ENCODE data around the gene PTGDS. TPM values are rescaled to one million over a fixed set of nuclear protein-coding genes. Genes with fewer than 3 reads are reported as not detected.

The PTGDS gene
- total and polyA plus RNA-seq, 9 of the 15 experiments (the other 6 are each of a cell fraction or from before 2014, with no cell fraction given), result 0.46 to 7.1 (median 2.0) TPM

DNA sequence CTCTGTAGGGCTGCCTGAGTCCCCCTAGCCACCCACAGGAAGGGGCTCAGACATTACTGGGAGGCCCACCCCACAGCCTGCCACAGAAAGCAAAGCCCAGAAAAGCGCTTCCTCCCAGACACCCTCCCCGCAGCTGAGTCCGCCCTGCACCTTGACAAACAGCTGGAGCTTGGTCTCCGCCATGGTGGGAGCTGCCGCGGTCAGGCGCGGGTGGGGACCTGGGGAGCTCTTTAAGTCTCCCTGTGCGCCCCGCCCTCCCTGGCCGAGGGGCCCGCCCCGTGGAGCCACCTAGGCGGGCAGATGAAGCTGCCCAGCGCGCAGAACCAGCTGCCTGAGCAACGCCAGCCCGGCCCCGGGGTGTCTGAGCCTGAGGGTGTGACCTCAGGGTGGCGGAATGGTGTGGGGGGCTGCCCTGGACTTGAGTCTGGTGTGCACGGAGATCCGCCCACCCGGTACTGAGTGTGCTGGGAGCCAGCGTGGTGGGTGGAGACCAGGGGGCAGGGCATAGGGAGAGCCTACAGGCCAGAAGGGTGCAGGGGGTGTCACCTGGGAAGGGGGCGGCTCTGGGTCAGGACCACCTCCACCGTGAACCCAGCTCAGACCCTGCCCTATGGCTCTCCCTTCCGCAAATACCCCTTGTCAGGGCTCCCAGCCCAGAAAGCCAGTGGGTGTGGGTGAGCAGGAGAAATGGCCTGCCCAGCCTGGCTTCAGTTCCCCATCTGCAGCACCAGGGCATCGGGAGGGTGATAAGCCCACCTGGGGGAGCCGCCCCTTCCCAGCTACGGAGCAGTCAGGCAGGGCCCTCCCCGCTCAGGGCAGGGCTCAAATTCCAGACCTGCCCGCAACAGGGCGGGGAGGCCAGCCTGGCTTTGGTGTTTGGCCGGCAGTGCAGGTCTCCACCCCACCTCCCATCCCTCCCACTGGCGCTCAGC, 19.3 kb downstream of the PTGDS start, which contains the start of gene CLIC3 (continued):
- TF ChIP-seq PHB (CRISPR knock-in tag; IDR thresholded peaks at IDR 0.05) (0 out of 2 replicates have a peak, but pooled peaks have one; percentile 20), BMI1 (IDR thresholded peaks at IDR 0.05; ENCODE audit: low read length) (no peak), RBM39 (optimal IDR thresholded peaks at IDR 0.05; ENCODE audit: low read depth, low read length) (no peak), LEF1 (IDR thresholded peaks at IDR 0.05) (no peak), CXXC5 (CRISPR knock-in tag; IDR thresholded peaks at IDR 0.05) (no peak), POLR2G (IDR thresholded peaks at IDR 0.05; ENCODE audit: low read depth, low read length) (peak; percentile 75), RBM25 (IDR thresholded peaks at IDR 0.05; ENCODE audit: low read depth, low read length, severe bottlenecking) (no peak), CBX2 (IDR thresholded peaks at IDR 0.05; ENCODE audit: insufficient read depth, low read length, poor library complexity, severe bottlenecking) (no peak), IRF2 (CRISPR knock-in tag; IDR thresholded peaks at IDR 0.05) (no peak), KLF6 (CRISPR knock-in tag; IDR thresholded peaks at IDR 0.05; ENCODE audit: borderline replicate concordance) (no peak), EWSR1 (IDR thresholded peaks at IDR 0.05; ENCODE audit: borderline replicate concordance, low read depth, partially characterized antibody) (no peak), NR1H2 (CRISPR knock-in tag; IDR thresholded peaks at IDR 0.05) (no peak; the same call in 1 of the 2 replicates), DDX20 (tag; IDR thresholded peaks at IDR 0.05; ENCODE audit: low read depth) (no peak)
- TF ChIP-seq, protein P1, sequence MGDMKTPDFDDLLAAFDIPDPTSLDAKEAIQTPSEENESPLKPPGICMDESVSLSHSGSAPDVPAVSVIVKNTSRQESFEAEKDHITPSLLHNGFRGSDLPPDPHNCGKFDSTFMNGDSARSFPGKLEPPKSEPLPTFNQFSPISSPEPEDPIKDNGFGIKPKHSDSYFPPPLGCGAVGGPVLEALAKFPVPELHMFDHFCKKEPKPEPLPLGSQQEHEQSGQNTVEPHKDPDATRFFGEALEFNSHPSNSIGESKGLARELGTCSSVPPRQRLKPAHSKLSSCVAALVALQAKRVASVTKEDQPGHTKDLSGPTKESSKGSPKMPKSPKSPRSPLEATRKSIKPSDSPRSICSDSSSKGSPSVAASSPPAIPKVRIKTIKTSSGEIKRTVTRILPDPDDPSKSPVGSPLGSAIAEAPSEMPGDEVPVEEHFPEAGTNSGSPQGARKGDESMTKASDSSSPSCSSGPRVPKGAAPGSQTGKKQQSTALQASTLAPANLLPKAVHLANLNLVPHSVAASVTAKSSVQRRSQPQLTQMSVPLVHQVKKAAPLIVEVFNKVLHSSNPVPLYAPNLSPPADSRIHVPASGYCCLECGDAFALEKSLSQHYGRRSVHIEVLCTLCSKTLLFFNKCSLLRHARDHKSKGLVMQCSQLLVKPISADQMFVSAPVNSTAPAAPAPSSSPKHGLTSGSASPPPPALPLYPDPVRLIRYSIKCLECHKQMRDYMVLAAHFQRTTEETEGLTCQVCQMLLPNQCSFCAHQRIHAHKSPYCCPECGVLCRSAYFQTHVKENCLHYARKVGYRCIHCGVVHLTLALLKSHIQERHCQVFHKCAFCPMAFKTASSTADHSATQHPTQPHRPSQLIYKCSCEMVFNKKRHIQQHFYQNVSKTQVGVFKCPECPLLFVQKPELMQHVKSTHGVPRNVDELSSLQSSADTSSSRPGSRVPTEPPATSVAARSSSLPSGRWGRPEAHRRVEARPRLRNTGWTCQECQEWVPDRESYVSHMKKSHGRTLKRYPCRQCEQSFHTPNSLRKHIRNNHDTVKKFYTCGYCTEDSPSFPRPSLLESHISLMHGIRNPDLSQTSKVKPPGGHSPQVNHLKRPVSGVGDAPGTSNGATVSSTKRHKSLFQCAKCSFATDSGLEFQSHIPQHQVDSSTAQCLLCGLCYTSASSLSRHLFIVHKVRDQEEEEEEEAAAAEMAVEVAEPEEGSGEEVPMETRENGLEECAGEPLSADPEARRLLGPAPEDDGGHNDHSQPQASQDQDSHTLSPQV (IDR thresholded peaks at IDR 0.05), result no peak
- TF ChIP-seq, protein P2, sequence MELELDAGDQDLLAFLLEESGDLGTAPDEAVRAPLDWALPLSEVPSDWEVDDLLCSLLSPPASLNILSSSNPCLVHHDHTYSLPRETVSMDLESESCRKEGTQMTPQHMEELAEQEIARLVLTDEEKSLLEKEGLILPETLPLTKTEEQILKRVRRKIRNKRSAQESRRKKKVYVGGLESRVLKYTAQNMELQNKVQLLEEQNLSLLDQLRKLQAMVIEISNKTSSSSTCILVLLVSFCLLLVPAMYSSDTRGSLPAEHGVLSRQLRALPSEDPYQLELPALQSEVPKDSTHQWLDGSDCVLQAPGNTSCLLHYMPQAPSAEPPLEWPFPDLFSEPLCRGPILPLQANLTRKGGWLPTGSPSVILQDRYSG (tag; conservative IDR thresholded peaks at IDR 0.05; ENCODE audit: low read depth), result no peak
- TF ChIP-seq, protein P3, sequence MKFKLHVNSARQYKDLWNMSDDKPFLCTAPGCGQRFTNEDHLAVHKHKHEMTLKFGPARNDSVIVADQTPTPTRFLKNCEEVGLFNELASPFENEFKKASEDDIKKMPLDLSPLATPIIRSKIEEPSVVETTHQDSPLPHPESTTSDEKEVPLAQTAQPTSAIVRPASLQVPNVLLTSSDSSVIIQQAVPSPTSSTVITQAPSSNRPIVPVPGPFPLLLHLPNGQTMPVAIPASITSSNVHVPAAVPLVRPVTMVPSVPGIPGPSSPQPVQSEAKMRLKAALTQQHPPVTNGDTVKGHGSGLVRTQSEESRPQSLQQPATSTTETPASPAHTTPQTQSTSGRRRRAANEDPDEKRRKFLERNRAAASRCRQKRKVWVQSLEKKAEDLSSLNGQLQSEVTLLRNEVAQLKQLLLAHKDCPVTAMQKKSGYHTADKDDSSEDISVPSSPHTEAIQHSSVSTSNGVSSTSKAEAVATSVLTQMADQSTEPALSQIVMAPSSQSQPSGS (CRISPR knock-in tag; IDR thresholded peaks at IDR 0.05), result no peak
- TF ChIP-seq, protein P4, sequence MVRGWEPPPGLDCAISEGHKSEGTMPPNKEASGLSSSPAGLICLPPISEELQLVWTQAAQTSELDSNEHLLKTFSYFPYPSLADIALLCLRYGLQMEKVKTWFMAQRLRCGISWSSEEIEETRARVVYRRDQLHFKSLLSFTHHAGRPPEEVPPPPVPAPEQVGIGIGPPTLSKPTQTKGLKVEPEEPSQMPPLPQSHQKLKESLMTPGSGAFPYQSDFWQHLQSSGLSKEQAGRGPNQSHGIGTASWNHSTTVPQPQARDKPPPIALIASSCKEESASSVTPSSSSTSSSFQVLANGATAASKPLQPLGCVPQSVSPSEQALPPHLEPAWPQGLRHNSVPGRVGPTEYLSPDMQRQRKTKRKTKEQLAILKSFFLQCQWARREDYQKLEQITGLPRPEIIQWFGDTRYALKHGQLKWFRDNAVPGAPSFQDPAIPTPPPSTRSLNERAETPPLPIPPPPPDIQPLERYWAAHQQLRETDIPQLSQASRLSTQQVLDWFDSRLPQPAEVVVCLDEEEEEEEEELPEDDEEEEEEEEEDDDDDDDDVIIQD (CRISPR knock-in tag; IDR thresholded peaks at IDR 0.05), result no peak
